Lower lobe of right lung (tissue), 2 donors: ENCODE data around the gene C14orf93. TPM values are rescaled to one million over a fixed set of nuclear protein-coding genes. Genes with fewer than 3 reads are reported as not detected.

Source experiments
- ATAC-seq, 2 donors: fragments of 200-7000 bp; cut with Tn5 transposase; one replicate each; pipeline ENCODE4 v1.9.1; 2020 to 2022; ENCODE audit warnings: mild to moderate bottlenecking in 2 of 2, moderate library complexity in 2 of 2
- DNase-seq: peaks from one replicate; pipeline ENCODE4 v3.0.0-alpha.2; 2020
- H3K27ac ChIP-seq: fragments of 200-600 bp; one replicate; pipeline ENCODE4 v1.8.0; 2022
- H3K27me3 ChIP-seq: fragments of 200-600 bp; one replicate; pipeline ENCODE4 v1.8.0; 2022; ENCODE audit warnings: low read depth
- H3K36me3 ChIP-seq: fragments of 200-600 bp; one replicate; pipeline ENCODE4 v1.8.0; 2022; ENCODE audit warnings: mild to moderate bottlenecking
- H3K4me1 ChIP-seq: fragments of 200-600 bp; one replicate; pipeline ENCODE4 v1.8.0; 2022
- H3K4me3 ChIP-seq: fragments of 200-600 bp; one replicate; pipeline ENCODE4 v1.8.0; 2022; ENCODE audit warnings: mild to moderate bottlenecking
- H3K9me3 ChIP-seq: fragments of 200-600 bp; one replicate; pipeline ENCODE4 v1.8.0; 2022
- CTCF ChIP-seq: fragments of 200-600 bp; IDR thresholded peaks from one replicate; pipeline ENCODE4 v1.8.0; 2022; ENCODE audit warnings: antibody characterized with exemption, mild to moderate bottlenecking
- intact Hi-C: fragments of 100-400 bp; cut with DNase I; formaldehyde crosslinking; loops from one replicate; pipeline ENCODE4 v1.11.0; 2022
- total RNA-seq: library from RNA; stranded (reverse); fragmentation: NEBNext Ultra II Directional; extraction: Animal tissue kit (Norgen Biotek cat#: 25700); gene quantifications from one replicate; pipeline ENCODE4 v1.2.1, GENCODE V29; 2021
- donor health status: DM: no; HTN: yes; CAD: no; lungs with severe emphysema.

C14orf93 gene
- total RNA-seq, 1 donor from 2014 or later, result 9.8 TPM

DNA sequence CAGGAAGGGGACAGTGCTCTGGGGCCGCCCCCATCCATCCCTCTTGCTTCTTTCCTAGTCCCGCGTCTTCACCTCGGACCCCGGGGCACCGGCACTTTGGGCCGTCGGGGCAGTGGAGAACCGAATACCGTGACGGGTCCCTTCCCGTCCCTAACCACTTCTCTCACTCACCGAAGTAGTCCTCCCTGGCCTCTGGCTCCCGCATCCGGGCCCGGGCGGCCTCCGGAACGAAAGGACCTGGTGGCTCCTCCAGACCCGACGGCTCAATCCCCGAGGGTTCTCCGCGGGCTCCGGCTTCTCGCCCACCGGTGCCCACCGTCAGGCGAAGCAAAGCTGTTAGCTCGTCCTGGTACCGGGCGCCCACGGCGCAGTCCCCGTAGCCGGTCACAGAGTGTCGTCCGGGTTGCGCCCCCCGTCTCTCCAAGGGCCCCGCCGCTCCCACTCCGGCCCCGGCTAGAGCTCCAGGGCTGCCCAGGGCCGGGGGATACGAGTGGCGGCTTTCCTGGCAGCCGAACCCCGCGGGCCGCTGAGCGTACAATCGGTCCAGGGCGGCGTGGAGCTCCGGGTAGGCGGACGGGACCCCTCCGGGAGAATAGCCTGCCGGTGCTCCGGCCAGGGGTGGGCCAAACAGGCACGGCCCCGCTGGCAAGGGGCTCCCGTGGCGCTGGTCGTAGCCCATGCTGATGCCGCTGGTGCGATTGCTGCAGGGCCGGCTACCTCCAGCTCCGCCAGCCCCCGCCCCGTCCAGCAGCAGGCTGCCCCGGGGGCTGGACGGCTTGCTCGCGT, 28.7 kb downstream of the C14orf93 start:
- intact Hi-C loops, result no loop called here
- Histone ChIP-seq H3K27ac (peak overlapping the region; percentile 83), H3K4me1 (peaks cover 62% of the 10 kb centered on the region), H3K27me3 (peaks cover 18% of the 10 kb centered on the region), H3K9me3 (no peaks in the 10 kb centered on the region), H3K36me3 (no peaks in the 10 kb centered on the region), H3K4me3 (peak overlapping the region; percentile 85)
- DNase-seq (peak; percentile 55), ATAC-seq (peak; percentile 15 to 30)
- no peak for TF ChIP-seq CTCF

GRCh38 chr14:22980672-22981089, 29.3 kb downstream of the C14orf93 start:
- H3K36me3 ChIP-seq, result no peaks in the 10 kb centered on the region
- ATAC-seq (peak; percentile 57 to 64), DNase-seq (peak; percentile 65)
- peaks cover 63% of the 10 kb centered on the region for H3K4me1 ChIP-seq
- intact Hi-C loops, result no loop called here
- peak overlapping the region; percentile 85 for H3K4me3 ChIP-seq
- peak overlapping the region; percentile 83 for H3K27ac ChIP-seq
- TF ChIP-seq CTCF, result no peak
- H3K27me3 ChIP-seq, result peaks cover 18% of the 10 kb centered on the region
- no peaks in the 10 kb centered on the region for H3K9me3 ChIP-seq

- peaks cover 18% of the 10 kb centered on the region for H3K27me3 ChIP-seq
- no peaks in the 10 kb centered on the region for H3K36me3 ChIP-seq
- H3K4me3 ChIP-seq, result peak overlapping the region; percentile 85
- H3K4me1 ChIP-seq, result peaks cover 63% of the 10 kb centered on the region
- no peak for DNase-seq
- no peak for TF ChIP-seq CTCF
- no peak for ATAC-seq
- H3K27ac ChIP-seq, result peak overlapping the region; percentile 83
- intact Hi-C loops, result no loop called here
- no peaks in the 10 kb centered on the region for H3K9me3 ChIP-seq
These were observed 30.1 kb downstream of the C14orf93 start for GRCh38 chr14:22979748-22980392.

DNA sequence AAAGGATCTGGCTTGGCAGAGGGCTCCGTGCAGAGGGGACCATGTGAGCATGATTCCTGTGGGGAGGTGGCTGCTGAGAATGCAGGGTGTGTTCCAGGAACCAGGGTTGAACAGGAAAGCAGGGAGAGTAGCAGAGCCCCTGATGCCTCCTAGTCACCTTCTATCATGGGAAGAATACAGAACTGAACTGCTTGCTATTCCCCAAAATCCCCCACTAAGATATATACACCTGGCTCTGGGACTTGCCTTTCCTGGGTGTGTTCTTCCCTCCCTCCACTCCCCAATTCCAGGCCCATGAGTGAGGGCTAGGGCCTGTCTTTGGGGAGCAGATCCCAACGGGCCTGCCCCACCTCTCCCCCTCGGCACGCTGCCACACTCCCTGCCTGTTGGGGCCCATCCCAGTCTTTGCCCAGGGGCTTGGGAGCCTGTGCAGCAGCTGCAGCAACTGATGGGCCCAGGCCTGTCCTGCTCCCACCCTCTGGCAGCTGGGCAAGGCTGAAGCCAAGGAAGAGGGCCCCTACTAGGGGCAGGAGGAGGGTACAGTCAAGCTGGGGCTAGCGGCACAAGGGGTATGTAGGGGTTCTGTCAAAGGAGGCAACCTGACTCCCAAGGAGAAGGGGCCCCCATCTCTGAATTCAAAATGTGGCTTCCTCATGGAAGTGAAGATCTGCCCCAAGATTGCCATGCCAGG, 30.8 kb downstream of the C14orf93 start:
- peaks cover 63% of the 10 kb centered on the region for H3K4me1 ChIP-seq
- H3K27ac ChIP-seq, result peak overlapping the region; percentile 72

More for the DNA sequence above, 30.8 kb downstream of the C14orf93 start:
- no peak for TF ChIP-seq CTCF
- H3K27me3 ChIP-seq, result peaks cover 18% of the 10 kb centered on the region
- peak overlapping the region; percentile 85 for H3K4me3 ChIP-seq
- peaks cover 7% of the 10 kb centered on the region for H3K36me3 ChIP-seq
- no peak for ATAC-seq
- intact Hi-C loops, result no loop called here
- no peak for DNase-seq
- H3K9me3 ChIP-seq, result no peaks in the 10 kb centered on the region
